Measurements from ENCODE around the gene SMAD7. TPM values are rescaled to one million over a fixed set of nuclear protein-coding genes. Genes with fewer than 3 reads are reported as not detected.

Gene SMAD7
- total RNA-seq, 2 experiments from 2014 or later, result 2.9 to 15.1 TPM

DNA sequence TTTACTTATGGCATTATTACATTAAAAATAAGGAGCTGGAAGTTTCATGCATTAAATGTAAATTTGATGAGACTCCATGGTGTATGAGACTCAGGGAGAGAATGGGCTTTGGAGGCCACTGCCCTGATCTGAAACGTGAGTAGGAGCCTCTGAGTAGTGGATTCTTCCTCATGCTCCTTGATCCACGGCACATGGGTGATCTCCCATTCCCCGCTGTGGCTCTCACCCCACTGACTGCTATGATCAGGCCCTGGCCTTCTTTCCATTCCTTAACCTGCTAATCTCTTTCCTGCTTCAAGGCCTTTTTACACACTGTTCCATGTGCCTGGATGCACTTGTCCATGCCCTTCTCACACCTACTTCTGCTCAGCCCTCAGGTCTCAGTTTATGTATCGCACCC, 68.4 kb downstream of the SMAD7 start:
- H4K20me1 ChIP-seq (ENCODE audit: insufficient read depth, low read length), result no peaks in the 10 kb centered on the region
- no peaks in the 10 kb centered on the region for H3K9me2 ChIP-seq (ENCODE audit: insufficient read depth, low read length)
- no peak for DNase-seq (ENCODE audit: low spot score)
- H3K4me3 ChIP-seq (ENCODE audit: low read depth, low read length, poor library complexity, severe bottlenecking), result no peak overlapping the region
- intact Hi-C loops (cut with micrococcal nuclease; ENCODE audit: unreplicated experiment), result no loop called here
- BruUV-seq (replicated peaks), result no TSS peak
- H3K27ac ChIP-seq (ENCODE audit: low read depth, low read length, poor library complexity, severe bottlenecking), result no peak overlapping the region
- H3K36me3 ChIP-seq (ENCODE audit: insufficient read depth, low read length), result no peaks in the 10 kb centered on the region
- no peaks in the 10 kb centered on the region for H3K79me2 ChIP-seq (ENCODE audit: insufficient read depth, low read depth, low read length)
- no peak for TF ChIP-seq EZH2phosphoT487 (IDR thresholded peaks at IDR 0.05; ENCODE audit: borderline replicate concordance, low read depth, low read length)
- TF ChIP-seq, protein P1, sequence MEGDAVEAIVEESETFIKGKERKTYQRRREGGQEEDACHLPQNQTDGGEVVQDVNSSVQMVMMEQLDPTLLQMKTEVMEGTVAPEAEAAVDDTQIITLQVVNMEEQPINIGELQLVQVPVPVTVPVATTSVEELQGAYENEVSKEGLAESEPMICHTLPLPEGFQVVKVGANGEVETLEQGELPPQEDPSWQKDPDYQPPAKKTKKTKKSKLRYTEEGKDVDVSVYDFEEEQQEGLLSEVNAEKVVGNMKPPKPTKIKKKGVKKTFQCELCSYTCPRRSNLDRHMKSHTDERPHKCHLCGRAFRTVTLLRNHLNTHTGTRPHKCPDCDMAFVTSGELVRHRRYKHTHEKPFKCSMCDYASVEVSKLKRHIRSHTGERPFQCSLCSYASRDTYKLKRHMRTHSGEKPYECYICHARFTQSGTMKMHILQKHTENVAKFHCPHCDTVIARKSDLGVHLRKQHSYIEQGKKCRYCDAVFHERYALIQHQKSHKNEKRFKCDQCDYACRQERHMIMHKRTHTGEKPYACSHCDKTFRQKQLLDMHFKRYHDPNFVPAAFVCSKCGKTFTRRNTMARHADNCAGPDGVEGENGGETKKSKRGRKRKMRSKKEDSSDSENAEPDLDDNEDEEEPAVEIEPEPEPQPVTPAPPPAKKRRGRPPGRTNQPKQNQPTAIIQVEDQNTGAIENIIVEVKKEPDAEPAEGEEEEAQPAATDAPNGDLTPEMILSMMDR (conservative IDR thresholded peaks at IDR 0.05; ENCODE audit: low read length), result no peak
- no peak overlapping the region for H3K4me2 ChIP-seq (ENCODE audit: low read length)
- ChIA-PET CTCF (ENCODE audit: unreplicated experiment) (no interaction called here), POLR2A (interaction anchor here (0.6 kb wide), 1 partner anchor 70 kb away, joined by 4 read pairs; no protein-coding TSS in a partner anchor)
- no peak overlapping the region for H2AFZ ChIP-seq (ENCODE audit: low read length)
- no peaks in the 10 kb centered on the region for H3K9me3 ChIP-seq (ENCODE audit: low read length)
- H3K4me1 ChIP-seq (ENCODE audit: insufficient read depth, low read length, poor library complexity, severe bottlenecking), result no peaks in the 10 kb centered on the region

DNA sequence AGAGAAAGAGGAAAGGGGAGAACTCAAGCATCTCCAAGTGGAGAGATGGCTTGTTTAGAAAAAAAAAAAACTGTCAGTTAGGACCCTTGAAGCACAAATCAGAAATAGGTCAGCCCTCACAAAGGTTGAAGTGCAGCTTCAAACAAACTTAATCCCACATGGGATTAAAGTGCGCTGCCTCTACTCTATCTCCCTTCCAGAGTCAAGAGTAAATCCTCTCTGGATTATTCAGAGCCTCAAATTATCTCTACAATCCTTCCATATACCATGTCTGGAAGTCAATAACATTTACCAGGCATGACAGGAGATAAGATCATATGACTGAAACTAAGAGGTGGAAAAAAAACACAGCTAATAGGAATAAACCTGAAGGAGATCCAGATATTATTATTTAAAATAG, 69.8 kb downstream of the SMAD7 start:
- POLR2A ChIA-PET, result no interaction called here
- TF ChIP-seq, protein P1 (conservative IDR thresholded peaks at IDR 0.05; ENCODE audit: low read length), result no peak
- no peak for TF ChIP-seq EZH2phosphoT487 (IDR thresholded peaks at IDR 0.05; ENCODE audit: borderline replicate concordance, low read depth, low read length)

DNA sequence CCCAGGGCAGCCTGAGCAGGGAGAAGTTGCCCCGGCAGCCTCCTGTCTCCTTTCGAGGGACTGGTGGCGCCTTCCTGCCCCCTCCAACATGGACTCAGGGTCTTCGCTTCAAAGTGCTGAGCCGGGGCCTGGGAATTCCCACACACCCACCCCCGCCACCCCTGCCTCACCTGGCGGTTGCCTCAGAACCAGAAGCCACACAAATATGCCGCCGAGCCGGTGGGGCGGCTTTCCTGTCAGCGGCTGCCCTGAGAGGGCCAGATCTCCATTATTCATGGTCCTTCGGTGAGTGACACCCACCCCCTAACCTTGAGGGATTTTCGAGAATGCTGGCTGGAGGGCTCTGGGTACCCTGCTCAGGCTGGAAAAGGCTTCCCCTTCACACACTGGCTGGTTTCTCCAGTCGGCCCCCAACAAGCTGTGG, 71.7 kb downstream of the SMAD7 start:
- Histone ChIP-seq H3K4me2 (ENCODE audit: low read length) (no peak overlapping the region), H2AFZ (ENCODE audit: low read length) (no peak overlapping the region), H3K9me3 (ENCODE audit: low read length) (no peaks in the 10 kb centered on the region), H4K20me1 (ENCODE audit: insufficient read depth, low read length) (no peaks in the 10 kb centered on the region), H3K79me2 (ENCODE audit: insufficient read depth, low read depth, low read length) (no peaks in the 10 kb centered on the region), H3K36me3 (ENCODE audit: insufficient read depth, low read length) (no peaks in the 10 kb centered on the region), H3K4me1 (ENCODE audit: insufficient read depth, low read length, poor library complexity, severe bottlenecking) (no peaks in the 10 kb centered on the region), H3K4me3 (ENCODE audit: low read depth, low read length, poor library complexity, severe bottlenecking) (no peak overlapping the region), H3K27ac (ENCODE audit: low read depth, low read length, poor library complexity, severe bottlenecking) (no peak overlapping the region), H3K9me2 (ENCODE audit: insufficient read depth, low read length) (no peaks in the 10 kb centered on the region)
- no TSS peak for BruUV-seq (replicated peaks)
- TF ChIP-seq, protein P1 (conservative IDR thresholded peaks at IDR 0.05; ENCODE audit: low read length), result no peak
- TF ChIP-seq EZH2phosphoT487 (IDR thresholded peaks at IDR 0.05; ENCODE audit: borderline replicate concordance, low read depth, low read length), result no peak
- ChIA-PET POLR2A (no interaction called here), CTCF (ENCODE audit: unreplicated experiment) (no interaction called here)
- no peak for DNase-seq (ENCODE audit: low spot score)
- intact Hi-C loops (cut with micrococcal nuclease; ENCODE audit: unreplicated experiment), result no loop called here

More for the DNA sequence above, 69.8 kb downstream of the SMAD7 start:
- intact Hi-C loops (cut with micrococcal nuclease; ENCODE audit: unreplicated experiment), result no loop called here
- no peaks in the 10 kb centered on the region for H3K79me2 ChIP-seq (ENCODE audit: insufficient read depth, low read depth, low read length)
- H3K4me1 ChIP-seq (ENCODE audit: insufficient read depth, low read length, poor library complexity, severe bottlenecking), result no peaks in the 10 kb centered on the region
- H3K36me3 ChIP-seq (ENCODE audit: insufficient read depth, low read length), result no peaks in the 10 kb centered on the region
- no peak overlapping the region for H3K4me2 ChIP-seq (ENCODE audit: low read length)
- no peaks in the 10 kb centered on the region for H3K9me3 ChIP-seq (ENCODE audit: low read length)
- H4K20me1 ChIP-seq (ENCODE audit: insufficient read depth, low read length), result no peaks in the 10 kb centered on the region
- H3K9me2 ChIP-seq (ENCODE audit: insufficient read depth, low read length), result no peaks in the 10 kb centered on the region
- DNase-seq (ENCODE audit: low spot score), result no peak
- CTCF ChIA-PET (ENCODE audit: unreplicated experiment), result no interaction called here
- no peak overlapping the region for H3K4me3 ChIP-seq (ENCODE audit: low read depth, low read length, poor library complexity, severe bottlenecking)
- no TSS peak for BruUV-seq (replicated peaks)
- no peak overlapping the region for H2AFZ ChIP-seq (ENCODE audit: low read length)
- no peak overlapping the region for H3K27ac ChIP-seq (ENCODE audit: low read depth, low read length, poor library complexity, severe bottlenecking)

Data from OCI-LY7 (cell line).